ENCODE data around the gene LRFN2.

The LRFN2 gene

GRCh38 chr6:40436685-40437604 lies 150.2 kb downstream of the LRFN2 start:
- no peak for DNase-seq (ENCODE audit: low spot score)

GRCh38 chr6:40432982-40433381 lies 154.2 kb downstream of the LRFN2 start:
- DNase-seq (ENCODE audit: low spot score): no peak

- DNase-seq (ENCODE audit: low spot score): no peak
Observed at GRCh38 chr6:40431706-40432105, 155.5 kb downstream of the LRFN2 start.

- no peak for DNase-seq (ENCODE audit: low spot score)
Observed at GRCh38 chr6:40427196-40427595, 160.0 kb downstream of the LRFN2 start.

GRCh38 chr6:40426346-40427066 lies 160.7 kb downstream of the LRFN2 start:
- DNase-seq (ENCODE audit: low spot score): no peak

GRCh38 chr6:40425192-40425919 lies 161.8 kb downstream of the LRFN2 start:
- no peak for DNase-seq (ENCODE audit: low spot score)

- no peak for DNase-seq (ENCODE audit: low spot score)
Observed at GRCh38 chr6:40422046-40422445, 165.1 kb downstream of the LRFN2 start.

GRCh38 chr6:40419946-40420728 lies 167.0 kb downstream of the LRFN2 start:
- DNase-seq (ENCODE audit: low spot score): no peak

GRCh38 chr6:40419377-40419776 lies 167.8 kb downstream of the LRFN2 start:
- no peak for DNase-seq (ENCODE audit: low spot score)

GRCh38 chr6:40417031-40417430 lies 170.1 kb downstream of the LRFN2 start:
- DNase-seq (ENCODE audit: low spot score): no peak

GRCh38 chr6:40414617-40415016 lies 172.5 kb downstream of the LRFN2 start:
- DNase-seq (ENCODE audit: low spot score): no peak

- no peak for DNase-seq (ENCODE audit: low spot score)
Observed at GRCh38 chr6:40413239-40413638, 173.9 kb downstream of the LRFN2 start.

- no peak for DNase-seq (ENCODE audit: low spot score)
Observed at GRCh38 chr6:40411881-40412280, 175.3 kb downstream of the LRFN2 start.

GRCh38 chr6:40410821-40411220 lies 176.3 kb downstream of the LRFN2 start:
- no peak for DNase-seq (ENCODE audit: low spot score)

GRCh38 chr6:40409716-40410397 lies 177.3 kb downstream of the LRFN2 start:
- DNase-seq (ENCODE audit: low spot score): no peak

- DNase-seq (ENCODE audit: low spot score): no peak
Observed at GRCh38 chr6:40408786-40409542, 178.2 kb downstream of the LRFN2 start.

- DNase-seq (ENCODE audit: low spot score): no peak
Observed at GRCh38 chr6:40407239-40407638, 179.9 kb downstream of the LRFN2 start.

GRCh38 chr6:40406175-40406574 lies 181.0 kb downstream of the LRFN2 start:
- no peak for DNase-seq (ENCODE audit: low spot score)

GRCh38 chr6:40400738-40401137 lies 186.4 kb downstream of the LRFN2 start:
- no peak for DNase-seq (ENCODE audit: low spot score)

GRCh38 chr6:40399888-40400457 lies 187.2 kb downstream of the LRFN2 start:
- no peak for DNase-seq (ENCODE audit: low spot score)
